ENCODE data around the gene C16orf92. TPM values are rescaled to one million over a fixed set of nuclear protein-coding genes. Genes with fewer than 3 reads are reported as not detected.

Gene C16orf92
- total RNA-seq, 3 donors from 2014 or later (not counting 1 experiment from before 2014, with no cell fraction given): not detected

DNA sequence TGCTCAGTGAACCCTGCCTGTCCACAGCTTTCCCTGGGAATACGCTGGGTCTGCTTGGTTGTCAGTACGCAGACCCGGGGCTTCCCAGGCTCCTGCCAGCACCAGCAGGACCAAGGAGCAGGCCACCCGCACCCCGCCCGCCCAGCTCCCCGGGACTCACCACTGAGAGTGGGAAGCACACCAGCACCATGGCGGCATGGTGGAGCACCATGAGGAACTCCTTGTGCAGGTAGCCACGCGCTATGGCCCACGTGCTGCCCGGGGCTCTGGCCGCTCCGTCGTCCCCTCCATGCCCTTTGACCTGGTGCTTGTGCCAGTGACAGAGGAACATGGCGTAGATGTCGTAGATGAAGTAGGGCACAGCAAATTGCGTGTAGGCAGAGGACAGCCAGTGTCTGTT is 3.5 kb downstream of the C16orf92 start:
- Histone ChIP-seq H3K4me3 (ENCODE audit: low read length) (no peak overlapping the region), H3K4me1 (ENCODE audit: control insufficient read depth, insufficient read depth, low read length) (peaks cover 18% of the 10 kb centered on the region), H3K27me3 (ENCODE audit: control insufficient read depth, insufficient read depth, low read length) (peaks cover 20% of the 10 kb centered on the region), H3K9me3 (ENCODE audit: control insufficient read depth, insufficient read depth, low read length) (no peaks in the 10 kb centered on the region), H3K36me3 (ENCODE audit: control insufficient read depth, insufficient read depth, low read length) (no peaks in the 10 kb centered on the region), H3K27ac (ENCODE audit: low read length) (no peak overlapping the region)
- TF ChIP-seq, protein P1, sequence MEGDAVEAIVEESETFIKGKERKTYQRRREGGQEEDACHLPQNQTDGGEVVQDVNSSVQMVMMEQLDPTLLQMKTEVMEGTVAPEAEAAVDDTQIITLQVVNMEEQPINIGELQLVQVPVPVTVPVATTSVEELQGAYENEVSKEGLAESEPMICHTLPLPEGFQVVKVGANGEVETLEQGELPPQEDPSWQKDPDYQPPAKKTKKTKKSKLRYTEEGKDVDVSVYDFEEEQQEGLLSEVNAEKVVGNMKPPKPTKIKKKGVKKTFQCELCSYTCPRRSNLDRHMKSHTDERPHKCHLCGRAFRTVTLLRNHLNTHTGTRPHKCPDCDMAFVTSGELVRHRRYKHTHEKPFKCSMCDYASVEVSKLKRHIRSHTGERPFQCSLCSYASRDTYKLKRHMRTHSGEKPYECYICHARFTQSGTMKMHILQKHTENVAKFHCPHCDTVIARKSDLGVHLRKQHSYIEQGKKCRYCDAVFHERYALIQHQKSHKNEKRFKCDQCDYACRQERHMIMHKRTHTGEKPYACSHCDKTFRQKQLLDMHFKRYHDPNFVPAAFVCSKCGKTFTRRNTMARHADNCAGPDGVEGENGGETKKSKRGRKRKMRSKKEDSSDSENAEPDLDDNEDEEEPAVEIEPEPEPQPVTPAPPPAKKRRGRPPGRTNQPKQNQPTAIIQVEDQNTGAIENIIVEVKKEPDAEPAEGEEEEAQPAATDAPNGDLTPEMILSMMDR (IDR thresholded peaks at IDR 0.05): no peak
- Mint-ChIP-seq H3K4me3 (no peak overlapping the region), H3K36me3 (no peaks in the 10 kb centered on the region), H3K4me1 (peaks cover 1 to 21% of the 10 kb centered on the region in 2 donors), H3K27ac (no peak overlapping the region), H3K27me3 (ENCODE audit: low read depth in 2 of 2) (peaks cover 31 to 32% of the 10 kb centered on the region in 2 donors), H3K9me3 (no peaks in the 10 kb centered on the region)
- WGBS (ENCODE audit: insufficient coverage): 95% methylated on average over 18 of the region's 18 CpGs
- no peak for DNase-seq
- intact Hi-C loops (cut with micrococcal nuclease): no loop called here
- ATAC-seq: no peak

DNA sequence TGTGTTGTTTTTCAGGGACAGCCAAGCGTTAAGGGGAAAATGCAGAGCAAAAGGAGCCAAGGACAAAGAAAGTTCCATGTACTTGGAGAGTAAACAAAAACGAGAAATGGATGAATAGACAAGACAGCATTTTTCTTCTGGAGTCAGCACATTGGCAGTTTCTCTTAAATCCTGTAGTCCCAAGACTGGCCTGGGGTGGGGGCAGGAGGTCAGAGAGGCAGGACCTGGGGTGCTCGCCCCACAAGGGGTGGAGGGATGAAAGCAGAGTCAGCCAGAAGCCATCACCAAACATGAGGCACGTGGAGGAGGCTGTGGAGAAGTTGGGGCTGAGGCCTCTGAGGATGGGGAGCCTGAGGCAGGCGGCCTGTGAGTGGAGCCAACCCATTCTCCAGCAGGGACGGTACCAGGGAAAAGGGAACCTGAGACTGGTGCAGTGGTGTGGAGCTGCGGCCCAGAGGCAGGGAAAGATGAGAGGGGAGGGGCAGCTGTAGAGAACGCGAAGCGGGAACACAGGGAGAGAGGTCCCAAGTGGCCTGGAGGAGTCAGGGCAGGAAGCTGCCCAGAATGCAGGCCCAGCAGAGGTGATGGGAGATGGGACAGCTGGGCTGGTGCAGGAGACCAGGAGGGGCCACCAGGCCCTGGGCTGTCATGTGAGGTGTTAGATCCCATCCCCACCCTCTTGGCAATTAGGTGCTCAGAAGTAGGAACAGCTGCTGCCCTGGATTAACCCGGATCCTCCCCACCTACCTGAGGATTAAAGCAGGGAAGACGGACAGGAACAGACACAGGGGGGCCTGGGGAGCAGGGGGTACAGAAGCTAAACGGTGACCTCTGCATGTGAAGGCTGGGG is 4.8 kb downstream of the C16orf92 start:
- no peaks in the 10 kb centered on the region for H3K9me3 ChIP-seq (ENCODE audit: control insufficient read depth, insufficient read depth, low read length)
- intact Hi-C loops (cut with micrococcal nuclease): no loop called here
- WGBS (ENCODE audit: insufficient coverage): 51% methylated on average over 11 of the region's 13 CpGs
- Mint-ChIP-seq H3K36me3 (no peaks in the 10 kb centered on the region), H3K4me3 (peak overlapping the region; percentile 7), H3K27ac (no peak overlapping the region), H3K27me3 (ENCODE audit: low read depth in 2 of 2) (peaks cover 32 to 34% of the 10 kb centered on the region in 2 donors), H3K9me3 (no peaks in the 10 kb centered on the region), H3K4me1 (peaks cover 0 to 22% of the 10 kb centered on the region in 2 donors)
- TF ChIP-seq, protein P1 (IDR thresholded peaks at IDR 0.05): no peak
- H3K4me3 ChIP-seq (ENCODE audit: low read length): no peak overlapping the region
- peaks cover 17% of the 10 kb centered on the region for H3K4me1 ChIP-seq (ENCODE audit: control insufficient read depth, insufficient read depth, low read length)
- no peak overlapping the region for H3K27ac ChIP-seq (ENCODE audit: low read length)
- H3K27me3 ChIP-seq (ENCODE audit: control insufficient read depth, insufficient read depth, low read length): peaks cover 25% of the 10 kb centered on the region
- no peaks in the 10 kb centered on the region for H3K36me3 ChIP-seq (ENCODE audit: control insufficient read depth, insufficient read depth, low read length)
- ATAC-seq (no peak), DNase-seq (no peak)

DNA sequence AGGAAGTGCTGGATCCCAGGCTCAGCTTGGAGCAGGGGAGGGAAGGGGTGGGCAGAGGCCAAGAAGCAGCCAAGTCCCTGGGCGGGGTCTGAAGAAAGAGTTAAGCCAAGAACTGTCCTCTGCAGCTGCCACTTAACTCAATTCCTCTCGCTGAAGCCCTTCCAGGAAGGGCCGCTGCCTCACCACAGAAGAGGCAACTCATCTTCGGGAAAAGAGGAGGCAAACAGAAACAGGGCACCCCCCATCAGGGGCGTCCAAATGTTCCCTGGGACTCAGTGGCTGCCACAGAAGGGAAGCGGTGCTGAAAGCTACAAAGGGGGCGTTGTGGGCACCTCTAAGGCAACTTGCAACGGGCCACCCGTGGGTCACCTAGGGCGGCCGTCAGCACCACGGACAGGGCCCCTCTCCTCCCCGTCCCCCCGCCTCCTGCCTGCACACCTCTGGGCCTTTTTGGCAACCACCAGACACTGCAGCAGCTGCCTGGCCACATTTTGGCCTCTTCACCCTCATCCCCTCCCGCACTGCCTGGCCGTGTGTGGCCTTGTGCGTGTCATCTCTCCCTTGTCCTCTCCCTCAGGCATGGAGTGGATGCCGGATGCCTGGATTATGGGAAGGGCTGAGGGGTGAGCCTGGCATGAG is 5.6 kb downstream of the C16orf92 start:
- H3K27ac Mint-ChIP-seq: no peak overlapping the region
- peak in 2 of 3 donors; percentile 39 to 62 for ATAC-seq
- H3K4me1 Mint-ChIP-seq: peaks cover 0 to 22% of the 10 kb centered on the region in 2 donors
- Histone ChIP-seq H3K36me3 (ENCODE audit: control insufficient read depth, insufficient read depth, low read length) (no peaks in the 10 kb centered on the region), H3K9me3 (ENCODE audit: control insufficient read depth, insufficient read depth, low read length) (no peaks in the 10 kb centered on the region), H3K4me3 (ENCODE audit: low read length) (no peak overlapping the region), H3K27ac (ENCODE audit: low read length) (no peak overlapping the region), H3K4me1 (ENCODE audit: control insufficient read depth, insufficient read depth, low read length) (peaks cover 17% of the 10 kb centered on the region), H3K27me3 (ENCODE audit: control insufficient read depth, insufficient read depth, low read length) (peaks cover 25% of the 10 kb centered on the region)
- peaks cover 32 to 34% of the 10 kb centered on the region in 2 donors for H3K27me3 Mint-ChIP-seq (ENCODE audit: low read depth in 2 of 2)
- H3K36me3 Mint-ChIP-seq: no peaks in the 10 kb centered on the region
- TF ChIP-seq, protein P1 (IDR thresholded peaks at IDR 0.05): no peak
- no peaks in the 10 kb centered on the region for H3K9me3 Mint-ChIP-seq
- H3K4me3 Mint-ChIP-seq: no peak overlapping the region
- intact Hi-C loops (cut with micrococcal nuclease): no loop called here
- WGBS (ENCODE audit: insufficient coverage): 21% methylated on average over 18 of the region's 18 CpGs
- peak in 1 of 2 donors; percentile 44 for DNase-seq
